Measurements from ENCODE around the gene TREH.
"Not testable (repeated sequence)": the region's sequence is repeated elsewhere in the genome, so short reads cannot be mapped to it uniquely, and the experiment has no call there.

The TREH gene

GRCh38 chr11:118679483-118679882 is at the start of gene TREH:
Gene TREH (minus strand): TSS chr11:118679650. CDS start chr11:118679627, 23 bp downstream.
- H3K9me3 Mint-ChIP-seq, result peaks cover 2% of the 10 kb centered on the region
- no peak within 1 kb of the TSS for H3K4me3 Mint-ChIP-seq
- H3K27me3 Mint-ChIP-seq, result peaks cover 10% of the 10 kb centered on the region
- peaks cover 3% of the 10 kb centered on the region for H3K36me3 Mint-ChIP-seq
- H3K4me1 Mint-ChIP-seq, result no peaks in the 10 kb centered on the region
- H3K27ac Mint-ChIP-seq, result no peak within 1 kb of the TSS
- no peak for DNase-seq (ENCODE audit: low spot score in 2 of 2)
- no peak for ATAC-seq (ENCODE audit: low read depth)

GRCh38 chr11:118728112-118728511 is 48.7 kb upstream of the TREH start:
- not testable (repeated sequence) for ATAC-seq (ENCODE audit: low read depth); H3K4me1 Mint-ChIP-seq; H3K27ac Mint-ChIP-seq; H3K9me3 Mint-ChIP-seq; H3K4me3 Mint-ChIP-seq; H3K36me3 Mint-ChIP-seq; DNase-seq (ENCODE audit: low spot score in 2 of 2)
- H3K27me3 Mint-ChIP-seq, result peaks cover 11% of the 10 kb centered on the region

- not testable (repeated sequence) for ATAC-seq (ENCODE audit: low read depth); H3K4me1 Mint-ChIP-seq; H3K36me3 Mint-ChIP-seq; H3K4me3 Mint-ChIP-seq; DNase-seq (ENCODE audit: low spot score in 2 of 2); H3K27ac Mint-ChIP-seq; H3K9me3 Mint-ChIP-seq
- H3K27me3 Mint-ChIP-seq, result peaks cover 11% of the 10 kb centered on the region
Measured at GRCh38 chr11:118727721-118728066, 48.2 kb upstream of the TREH start.

- peaks cover 11% of the 10 kb centered on the region for H3K27me3 Mint-ChIP-seq
- not testable (repeated sequence) for H3K36me3 Mint-ChIP-seq; H3K4me1 Mint-ChIP-seq; H3K27ac Mint-ChIP-seq; H3K4me3 Mint-ChIP-seq; H3K9me3 Mint-ChIP-seq; ATAC-seq (ENCODE audit: low read depth); DNase-seq (ENCODE audit: low spot score in 2 of 2)
Measured at GRCh38 chr11:118727001-118727720, 47.7 kb upstream of the TREH start.

GRCh38 chr11:118721478-118722015 is 42.1 kb upstream of the TREH start:
- not testable (repeated sequence) for DNase-seq (ENCODE audit: low spot score in 2 of 2); H3K4me1 Mint-ChIP-seq; H3K36me3 Mint-ChIP-seq; ATAC-seq (ENCODE audit: low read depth); H3K4me3 Mint-ChIP-seq; H3K27me3 Mint-ChIP-seq; H3K9me3 Mint-ChIP-seq; H3K27ac Mint-ChIP-seq

- H3K27ac Mint-ChIP-seq; DNase-seq (ENCODE audit: low spot score in 2 of 2); H3K9me3 Mint-ChIP-seq; H3K4me1 Mint-ChIP-seq; H3K4me3 Mint-ChIP-seq; H3K27me3 Mint-ChIP-seq; H3K36me3 Mint-ChIP-seq; ATAC-seq (ENCODE audit: low read depth): not testable (repeated sequence)
Measured at GRCh38 chr11:118720740-118721139, 41.3 kb upstream of the TREH start.

- H3K4me1 Mint-ChIP-seq; DNase-seq (ENCODE audit: low spot score in 2 of 2); ATAC-seq (ENCODE audit: low read depth); H3K27ac Mint-ChIP-seq; H3K36me3 Mint-ChIP-seq; H3K27me3 Mint-ChIP-seq; H3K9me3 Mint-ChIP-seq; H3K4me3 Mint-ChIP-seq: not testable (repeated sequence)
Measured at GRCh38 chr11:118720078-118720477, 40.6 kb upstream of the TREH start.

- H3K9me3 Mint-ChIP-seq; H3K4me3 Mint-ChIP-seq; DNase-seq (ENCODE audit: low spot score in 2 of 2); H3K27ac Mint-ChIP-seq; H3K4me1 Mint-ChIP-seq; H3K27me3 Mint-ChIP-seq; H3K36me3 Mint-ChIP-seq; ATAC-seq (ENCODE audit: low read depth): not testable (repeated sequence)
Measured at GRCh38 chr11:118718562-118718961, 39.1 kb upstream of the TREH start.

- not testable (repeated sequence) for H3K4me1 Mint-ChIP-seq; H3K4me3 Mint-ChIP-seq; H3K27ac Mint-ChIP-seq; H3K9me3 Mint-ChIP-seq; H3K27me3 Mint-ChIP-seq; H3K36me3 Mint-ChIP-seq; DNase-seq (ENCODE audit: low spot score in 2 of 2); ATAC-seq (ENCODE audit: low read depth)
Measured at GRCh38 chr11:118717733-118718132, 38.3 kb upstream of the TREH start.

GRCh38 chr11:118717221-118717620 is 37.8 kb upstream of the TREH start:
- not testable (repeated sequence) for H3K27ac Mint-ChIP-seq; ATAC-seq (ENCODE audit: low read depth); H3K36me3 Mint-ChIP-seq; H3K27me3 Mint-ChIP-seq; H3K9me3 Mint-ChIP-seq; H3K4me1 Mint-ChIP-seq; DNase-seq (ENCODE audit: low spot score in 2 of 2); H3K4me3 Mint-ChIP-seq

- H3K36me3 Mint-ChIP-seq, result no peaks in the 10 kb centered on the region
- ATAC-seq (ENCODE audit: low read depth), result no peak
- H3K27me3 Mint-ChIP-seq, result peaks cover 6% of the 10 kb centered on the region
- H3K27ac Mint-ChIP-seq, result no peak overlapping the region
- peaks cover 6% of the 10 kb centered on the region for H3K4me1 Mint-ChIP-seq
- no peak overlapping the region for H3K4me3 Mint-ChIP-seq
- DNase-seq (ENCODE audit: low spot score in 2 of 2), result no peak
- H3K9me3 Mint-ChIP-seq, result no peaks in the 10 kb centered on the region
Measured at GRCh38 chr11:118715837-118716260, 36.4 kb upstream of the TREH start.

GRCh38 chr11:118715245-118715831 is 35.9 kb upstream of the TREH start:
- H3K4me1 Mint-ChIP-seq, result peaks cover 6% of the 10 kb centered on the region
- H3K36me3 Mint-ChIP-seq, result no peaks in the 10 kb centered on the region
- ATAC-seq (ENCODE audit: low read depth) (peak; percentile 67), DNase-seq (ENCODE audit: low spot score in 2 of 2) (no peak)
- no peaks in the 10 kb centered on the region for H3K9me3 Mint-ChIP-seq
- peaks cover 6% of the 10 kb centered on the region for H3K27me3 Mint-ChIP-seq
- no peak overlapping the region for H3K4me3 Mint-ChIP-seq
- H3K27ac Mint-ChIP-seq, result no peak overlapping the region

- H3K4me1 Mint-ChIP-seq, result peaks cover 6% of the 10 kb centered on the region
- DNase-seq (ENCODE audit: low spot score in 2 of 2), result no peak
- no peaks in the 10 kb centered on the region for H3K9me3 Mint-ChIP-seq
- ATAC-seq (ENCODE audit: low read depth), result no peak
- no peak overlapping the region for H3K27ac Mint-ChIP-seq
- no peaks in the 10 kb centered on the region for H3K36me3 Mint-ChIP-seq
- no peak overlapping the region for H3K4me3 Mint-ChIP-seq
- peaks cover 5% of the 10 kb centered on the region for H3K27me3 Mint-ChIP-seq
Measured at GRCh38 chr11:118714816-118715215, 35.4 kb upstream of the TREH start.

GRCh38 chr11:118714416-118714815 is 35.0 kb upstream of the TREH start:
- not testable (repeated sequence) for ATAC-seq (ENCODE audit: low read depth); H3K36me3 Mint-ChIP-seq; H3K9me3 Mint-ChIP-seq; H3K27ac Mint-ChIP-seq; DNase-seq (ENCODE audit: low spot score in 2 of 2); H3K4me1 Mint-ChIP-seq; H3K4me3 Mint-ChIP-seq; H3K27me3 Mint-ChIP-seq

- H3K4me3 Mint-ChIP-seq, result no peak overlapping the region
- ATAC-seq (ENCODE audit: low read depth) (no peak), DNase-seq (ENCODE audit: low spot score in 2 of 2) (no peak)
- H3K27me3 Mint-ChIP-seq, result peaks cover 2% of the 10 kb centered on the region
- no peaks in the 10 kb centered on the region for H3K36me3 Mint-ChIP-seq
- H3K27ac Mint-ChIP-seq, result no peak overlapping the region
- peaks cover 9% of the 10 kb centered on the region for H3K4me1 Mint-ChIP-seq
- H3K9me3 Mint-ChIP-seq, result no peaks in the 10 kb centered on the region
Measured at GRCh38 chr11:118708296-118708695, 28.8 kb upstream of the TREH start.
